Dedifferentiated amniotic fluid mesenchymal stem cell (primary cell): ENCODE results near the gene TATDN2.
"Not testable (repeated sequence)": the region's sequence is repeated elsewhere in the genome, so short reads cannot be mapped to it uniquely, and the experiment has no call there.

Experiments used
- DNase-seq: peaks from one replicate; pipeline ENCODE4 v3.0.0-alpha.2; 2016; ENCODE audit errors: extremely low spot score

Gene TATDN2

DNA sequence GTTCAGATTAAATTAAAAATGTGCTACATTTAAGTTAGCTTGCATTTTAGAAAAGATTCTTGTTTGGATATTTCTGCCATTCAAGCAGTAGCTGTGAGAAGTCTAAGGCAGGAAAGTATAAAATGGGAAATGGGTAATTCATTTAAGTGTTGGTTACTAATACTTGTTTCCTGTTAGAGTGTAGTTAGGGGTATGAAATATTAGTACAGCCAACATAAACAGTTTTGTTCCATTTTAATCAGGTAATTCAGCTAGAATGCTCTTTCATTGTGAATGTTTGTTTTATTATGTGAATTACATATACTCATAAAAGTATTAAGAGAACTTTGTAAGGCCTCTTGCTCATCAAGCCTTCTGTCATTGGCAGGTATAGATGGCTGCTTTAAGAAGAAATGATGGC is 19.9 kb downstream of the TATDN2 start:
- DNase-seq = no peak

DNA sequence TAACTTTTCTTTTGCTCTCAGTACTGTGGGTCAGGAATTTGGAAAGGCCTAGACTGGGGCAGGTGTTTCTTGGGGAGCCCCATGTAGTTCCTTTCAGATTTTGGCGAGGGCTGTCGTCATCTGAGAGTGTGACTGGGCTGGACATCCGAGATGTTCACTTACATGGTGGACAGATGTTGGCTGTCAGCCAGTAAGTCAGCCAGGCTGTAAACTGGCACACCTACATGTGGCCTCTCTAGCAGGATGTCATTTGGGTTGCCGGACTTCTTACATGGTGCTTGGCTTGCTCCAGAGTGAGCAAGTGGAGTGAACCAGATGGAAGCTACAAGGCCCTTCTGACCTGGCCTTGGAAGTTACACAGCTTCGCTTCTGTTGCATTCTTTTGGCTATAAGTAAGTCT is 20.7 kb downstream of the TATDN2 start:
- no peak for DNase-seq

DNA sequence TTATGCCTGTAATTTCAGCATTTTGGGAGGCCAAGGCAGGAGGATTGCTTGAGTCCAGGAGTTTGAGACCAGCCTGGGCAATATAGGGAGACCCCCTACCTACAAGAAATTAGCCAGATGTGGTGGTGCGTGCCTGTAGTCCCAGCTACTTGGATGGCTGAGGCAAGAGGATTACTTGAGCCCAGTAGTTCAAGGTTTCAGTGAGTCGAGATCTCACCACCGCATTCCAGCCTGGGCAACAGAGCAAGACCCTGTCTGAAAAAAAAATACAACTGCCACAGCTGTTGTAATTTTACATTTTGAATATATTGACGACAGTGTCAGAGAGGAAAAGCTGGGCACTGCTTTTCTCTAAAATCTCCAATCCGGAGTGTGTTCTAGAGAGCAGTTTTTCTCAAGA is 21.2 kb downstream of the TATDN2 start:
- DNase-seq = no peak

DNA sequence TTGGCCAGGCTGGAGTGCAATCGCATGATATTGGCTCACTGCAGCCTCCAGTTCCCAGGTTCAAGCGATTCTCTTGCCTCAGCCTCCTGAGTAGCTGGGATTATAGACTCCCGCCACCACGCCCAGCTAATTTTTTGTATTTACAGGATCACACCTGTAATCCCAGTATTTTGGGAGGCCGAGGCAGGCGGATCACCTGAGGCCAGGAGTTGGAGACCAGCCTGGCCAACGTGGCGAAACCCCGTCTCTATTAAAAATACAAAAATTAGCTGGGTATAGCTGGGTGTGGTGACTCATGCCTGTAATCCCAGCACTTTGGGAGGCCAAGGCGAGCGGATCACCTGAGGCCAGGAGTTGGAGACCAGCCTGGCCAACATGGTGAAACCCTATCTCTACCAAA is 24.2 kb downstream of the TATDN2 start:
- DNase-seq = not testable (repeated sequence)

DNA sequence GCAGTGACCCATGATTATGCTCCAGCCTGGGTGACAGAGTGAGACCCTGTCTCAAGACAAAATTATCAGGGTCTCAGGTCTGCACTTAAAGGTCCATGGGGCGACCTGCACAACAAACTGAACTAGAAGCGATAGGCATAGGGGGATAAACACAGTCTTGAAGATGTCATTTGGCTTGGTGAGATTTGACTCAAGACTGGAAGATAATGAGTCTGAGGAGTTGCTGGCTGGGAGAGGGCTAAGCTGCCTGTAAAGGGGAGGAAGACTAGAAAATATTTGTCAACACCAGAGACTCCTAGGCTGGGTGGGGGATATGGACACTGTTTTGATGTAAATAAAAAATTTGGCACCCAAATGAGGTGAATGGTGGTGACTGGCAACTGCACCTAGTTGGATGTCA is 24.7 kb downstream of the TATDN2 start:
- DNase-seq = no peak

DNA sequence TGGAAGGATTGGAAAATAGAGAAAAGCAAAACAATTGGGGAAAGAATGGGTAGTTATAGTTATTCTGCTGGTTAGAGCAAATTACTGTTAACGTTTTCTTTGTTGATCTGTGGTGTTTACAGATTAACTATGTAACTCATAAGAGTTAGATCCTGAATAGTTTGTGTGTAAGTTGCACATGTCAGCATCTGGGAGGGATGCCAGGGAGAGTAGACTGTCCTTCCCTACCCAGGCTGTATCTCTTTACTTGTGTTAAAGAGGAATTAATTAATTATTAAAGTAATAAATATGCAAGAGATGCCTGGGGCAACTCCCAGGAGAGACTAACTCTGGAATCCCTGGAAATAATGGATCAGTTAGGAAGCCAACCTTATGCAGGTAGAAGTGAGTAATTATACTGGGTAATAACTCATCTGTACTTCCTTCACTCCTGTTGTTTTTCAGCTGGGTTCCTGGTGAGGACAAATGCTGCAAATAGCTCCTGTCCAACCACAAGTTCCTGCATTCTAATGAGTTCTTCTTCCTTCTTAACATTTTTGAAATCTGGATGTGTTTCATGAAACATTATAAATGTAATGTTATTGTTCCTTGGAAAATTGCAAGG is 25.5 kb downstream of the TATDN2 start:
- no peak for DNase-seq

DNA sequence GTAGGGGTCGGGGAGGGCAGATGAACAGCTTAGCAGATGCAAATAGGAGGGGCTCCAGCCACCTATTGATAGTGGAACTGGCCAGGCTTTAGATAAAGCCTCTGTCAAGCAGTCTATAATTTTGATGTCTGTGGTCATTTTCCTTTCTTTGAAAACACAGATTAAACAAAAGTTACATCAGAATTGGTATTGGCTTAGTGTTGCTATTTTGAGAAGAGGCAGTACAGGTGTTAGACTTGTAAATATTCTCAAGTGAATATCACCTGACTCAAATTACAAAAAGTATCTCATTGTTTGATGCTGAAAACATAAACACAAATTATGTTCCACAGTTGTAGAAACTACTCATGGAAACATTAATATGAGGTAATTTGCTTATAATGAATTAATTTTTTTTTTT is 26.3 kb downstream of the TATDN2 start:
- no peak for DNase-seq

DNA sequence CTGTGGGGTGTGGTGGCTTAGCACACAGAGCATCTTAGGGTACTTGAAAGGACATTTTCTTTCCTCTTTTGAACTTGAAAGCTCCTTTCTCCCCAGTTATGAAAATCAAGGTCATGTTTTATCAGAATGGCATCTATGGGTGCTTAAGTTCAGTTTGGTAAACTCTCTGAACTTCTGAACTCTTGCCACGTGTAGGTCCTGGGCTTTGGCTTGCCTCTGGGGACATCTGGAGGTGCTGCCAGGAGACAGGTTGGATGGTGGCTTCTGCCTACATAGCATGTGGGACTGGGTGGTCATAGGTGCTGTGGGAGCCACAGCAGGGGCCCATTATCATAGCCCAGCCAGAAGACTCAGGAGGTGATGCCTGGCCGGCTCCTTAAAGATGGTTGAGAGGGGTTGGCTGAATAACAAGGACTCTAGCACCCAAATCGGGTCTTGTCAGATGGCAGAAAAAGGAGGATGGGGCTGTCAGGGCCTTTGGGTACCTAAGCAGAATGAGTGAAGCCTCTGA is 28.9 kb downstream of the TATDN2 start:
- DNase-seq = no peak

DNA sequence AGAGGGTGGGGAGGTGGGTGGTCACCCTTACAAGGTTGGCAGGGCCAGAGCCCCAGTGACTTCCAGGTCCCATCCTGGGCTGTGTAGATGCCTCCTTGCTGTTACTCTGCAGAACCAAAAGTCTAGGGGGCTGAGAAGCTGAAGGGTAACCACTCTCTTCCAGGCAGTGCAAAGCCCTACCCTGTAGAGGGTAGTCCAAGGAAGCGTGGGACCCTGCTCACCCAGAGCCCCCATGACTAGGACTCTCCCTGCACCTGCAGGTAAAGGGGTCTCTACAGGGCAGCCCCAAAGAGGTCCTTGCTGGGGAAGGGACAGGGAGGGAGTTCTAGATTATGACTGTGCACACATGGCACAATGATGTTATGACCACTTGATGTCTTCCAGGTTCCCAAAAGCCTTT is 30.2 kb downstream of the TATDN2 start:
- DNase-seq = no peak

DNA sequence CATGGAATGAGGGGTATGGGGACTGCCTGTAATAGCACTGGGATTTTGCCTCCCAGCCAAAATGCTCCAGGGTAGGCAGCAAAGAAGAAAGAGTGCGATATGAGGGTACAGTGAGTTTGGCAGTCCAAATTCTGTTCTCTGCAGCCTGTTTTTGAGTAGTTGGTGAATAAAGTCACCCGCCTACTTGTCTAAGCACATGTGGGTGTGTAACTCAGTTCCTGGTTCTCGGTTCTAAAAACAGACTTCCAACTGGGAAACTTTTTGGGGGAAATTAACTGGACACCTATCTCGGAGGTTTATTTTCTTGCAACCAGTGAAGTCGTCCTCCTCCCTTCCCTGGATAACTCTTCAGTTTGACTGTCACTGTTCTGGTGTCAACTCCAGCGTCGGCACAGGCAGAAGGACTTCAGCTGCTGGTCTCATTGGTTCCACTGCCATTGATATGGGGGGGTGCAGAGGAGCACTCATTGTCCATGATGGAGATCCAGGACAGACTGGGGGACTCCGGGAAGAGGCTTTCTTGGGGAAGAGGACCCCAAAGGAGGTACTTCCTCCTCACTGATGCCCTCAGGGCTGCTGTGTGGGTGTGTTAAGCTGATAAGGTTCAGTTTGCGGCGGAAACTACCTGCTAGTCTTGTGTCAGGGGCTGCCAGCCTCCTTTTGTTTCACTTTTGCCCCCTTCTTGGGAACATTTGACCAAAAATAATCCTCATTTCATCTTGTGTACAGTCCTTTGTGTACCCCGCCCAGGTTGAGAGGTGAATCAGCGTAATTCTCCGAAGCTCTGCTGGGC is 31.3 kb downstream of the TATDN2 start:
- no peak for DNase-seq

DNA sequence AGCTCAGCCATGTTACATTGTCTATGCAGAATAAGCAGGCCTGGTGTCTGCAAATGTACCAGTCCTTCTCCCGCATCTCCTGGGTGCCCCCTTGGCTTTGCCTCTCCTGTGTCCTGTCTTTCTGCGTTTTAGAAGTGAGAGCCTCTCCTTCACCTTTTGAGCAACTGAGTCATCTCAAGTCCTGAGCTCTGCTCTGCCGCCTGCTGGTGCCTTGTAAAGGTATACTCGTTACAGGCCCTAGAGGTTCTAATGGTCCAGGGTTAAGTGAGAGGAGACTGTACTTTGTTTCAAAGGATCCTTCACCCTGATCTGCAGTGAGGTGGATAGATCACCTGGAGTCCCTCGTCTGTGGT is 31.9 kb downstream of the TATDN2 start:
- DNase-seq = no peak

DNA sequence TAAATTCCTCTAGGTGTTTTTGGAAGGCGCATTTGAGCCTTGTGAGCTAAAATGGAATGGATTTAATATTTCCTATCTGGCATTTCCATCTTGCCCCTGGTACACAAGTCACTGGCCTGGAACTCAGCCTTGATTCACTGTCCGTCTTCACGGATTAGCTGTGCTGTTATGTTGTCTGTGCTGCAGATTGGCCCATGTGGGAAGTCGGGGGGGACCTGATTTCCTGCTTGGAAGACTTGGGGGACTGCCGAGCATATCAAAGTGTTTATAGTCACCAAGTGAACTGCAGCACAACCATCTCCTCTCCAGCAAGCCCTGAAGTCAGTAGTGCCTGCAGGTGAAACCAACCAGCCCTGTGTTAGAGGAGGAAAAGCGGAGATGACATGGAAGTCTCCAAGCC is 32.3 kb downstream of the TATDN2 start:
- DNase-seq = no peak

DNA sequence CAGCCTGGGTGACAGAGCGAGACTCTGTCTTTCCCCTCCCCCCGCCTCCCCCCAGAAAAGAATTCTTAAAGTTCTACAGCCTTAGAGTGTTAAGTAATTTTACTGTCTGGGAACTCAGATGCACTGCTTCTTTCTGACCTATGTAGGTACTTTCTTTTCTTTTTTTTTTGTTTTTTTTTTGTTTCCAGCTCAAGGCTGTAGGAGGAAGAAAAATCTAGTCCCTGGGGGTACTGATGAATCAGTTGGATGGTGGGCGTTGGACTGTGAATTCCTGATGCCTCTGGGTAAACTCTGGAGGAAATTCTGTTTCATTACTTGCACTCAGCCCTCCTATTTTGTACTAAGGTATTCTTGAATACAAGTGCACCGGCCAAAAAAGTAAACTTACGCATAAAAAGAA is 33.7 kb downstream of the TATDN2 start:
- no peak for DNase-seq

DNA sequence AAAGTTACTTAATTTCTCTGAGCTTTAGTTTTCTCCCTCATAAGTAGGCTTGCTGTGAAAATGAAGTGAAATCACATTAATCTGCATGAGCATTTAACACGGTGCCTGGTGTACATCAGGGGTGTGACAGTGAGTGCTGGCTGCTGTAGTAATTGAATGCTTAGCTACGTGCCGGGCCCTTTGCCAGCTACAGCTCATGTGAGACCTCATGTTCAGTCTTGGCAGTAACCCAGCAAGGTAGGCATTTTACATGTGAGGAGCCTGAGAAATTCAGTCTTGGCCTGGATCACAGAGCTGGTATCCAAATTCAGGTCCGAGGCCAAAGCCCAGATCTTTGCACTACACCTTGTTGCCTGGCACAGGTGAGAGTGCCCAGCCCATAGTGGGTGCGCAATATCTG is 35.4 kb downstream of the TATDN2 start:
- no peak for DNase-seq

DNA sequence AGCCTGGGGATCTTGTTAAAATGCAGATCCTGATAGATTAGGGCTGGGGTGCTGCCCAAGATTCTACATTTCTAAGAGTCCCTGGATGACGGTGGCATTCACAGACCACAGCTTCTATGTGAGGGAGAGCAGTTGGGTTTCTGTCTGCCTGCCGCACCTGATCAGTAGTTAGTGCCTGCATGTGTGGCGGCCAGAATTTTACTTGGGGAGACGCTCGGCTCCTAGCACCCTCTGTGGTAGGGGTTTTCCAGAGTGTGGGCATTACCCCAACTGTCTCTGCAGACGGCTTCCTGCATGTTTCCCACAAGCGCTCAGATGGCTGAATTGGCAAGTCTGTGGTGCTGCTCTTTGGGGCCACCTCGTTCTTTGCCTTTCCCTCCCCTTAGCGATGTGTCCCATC is 36.2 kb downstream of the TATDN2 start:
- DNase-seq = no peak

DNA sequence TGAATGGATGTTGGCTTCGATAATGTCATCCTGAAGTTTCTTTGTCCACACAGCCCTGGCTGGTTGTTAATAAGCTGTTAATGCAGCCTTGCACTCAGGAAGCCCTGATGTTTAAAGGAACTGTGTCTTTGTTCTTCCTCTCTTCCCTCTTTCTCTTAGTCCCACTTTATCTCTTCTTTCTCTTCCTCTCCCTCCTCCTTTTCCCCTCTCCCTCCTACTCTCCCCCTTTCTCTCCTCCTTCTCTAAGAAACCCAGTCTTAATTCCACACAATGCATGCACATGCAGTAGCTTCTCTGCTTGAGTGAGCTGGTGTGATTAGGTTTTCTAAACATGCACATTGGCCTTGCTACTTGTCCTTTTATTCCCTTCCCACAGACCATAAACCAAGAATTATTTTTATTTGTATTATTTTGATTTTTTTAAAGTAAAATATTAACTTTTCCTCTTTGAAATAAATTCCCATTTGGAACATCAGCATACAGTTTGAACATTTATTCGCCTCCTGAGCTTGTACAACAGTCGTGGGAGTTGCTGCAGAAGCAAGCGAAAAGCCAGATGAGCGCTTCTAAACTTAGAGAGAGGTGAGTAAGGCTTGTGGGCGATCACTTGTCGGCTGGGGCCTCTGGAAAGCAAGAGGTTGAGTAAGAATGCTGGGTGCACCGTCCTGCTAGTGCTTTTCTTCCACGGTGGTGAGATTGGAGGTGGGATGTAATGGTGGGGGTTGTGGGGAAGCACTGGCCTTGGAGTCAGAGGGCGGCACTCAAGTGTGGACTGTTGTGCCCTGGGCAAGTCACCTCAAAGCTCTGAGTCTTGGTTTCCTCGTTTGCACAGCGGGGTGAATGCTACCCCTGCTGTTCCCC is 37.2 kb downstream of the TATDN2 start:
- DNase-seq = no peak

DNA sequence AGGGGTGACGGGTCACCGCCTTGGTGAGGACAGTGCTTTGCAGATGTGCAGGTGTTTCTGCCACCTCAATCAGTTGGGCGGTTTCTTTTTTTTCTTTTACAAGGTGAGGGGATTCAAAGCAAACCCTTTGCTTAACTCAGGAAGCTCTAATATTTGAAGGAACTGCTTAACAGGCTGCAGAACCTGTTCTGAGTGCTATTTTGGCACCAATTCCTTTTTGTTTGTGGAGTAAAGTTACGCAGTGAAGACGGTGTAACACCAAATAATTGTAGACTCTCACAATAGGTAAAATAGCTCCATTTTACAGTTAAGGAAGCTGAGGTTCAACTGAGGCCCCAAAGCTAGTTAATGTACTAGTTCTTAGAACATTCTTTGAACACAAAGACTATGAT is 37.9 kb downstream of the TATDN2 start:
- no peak for DNase-seq

DNA sequence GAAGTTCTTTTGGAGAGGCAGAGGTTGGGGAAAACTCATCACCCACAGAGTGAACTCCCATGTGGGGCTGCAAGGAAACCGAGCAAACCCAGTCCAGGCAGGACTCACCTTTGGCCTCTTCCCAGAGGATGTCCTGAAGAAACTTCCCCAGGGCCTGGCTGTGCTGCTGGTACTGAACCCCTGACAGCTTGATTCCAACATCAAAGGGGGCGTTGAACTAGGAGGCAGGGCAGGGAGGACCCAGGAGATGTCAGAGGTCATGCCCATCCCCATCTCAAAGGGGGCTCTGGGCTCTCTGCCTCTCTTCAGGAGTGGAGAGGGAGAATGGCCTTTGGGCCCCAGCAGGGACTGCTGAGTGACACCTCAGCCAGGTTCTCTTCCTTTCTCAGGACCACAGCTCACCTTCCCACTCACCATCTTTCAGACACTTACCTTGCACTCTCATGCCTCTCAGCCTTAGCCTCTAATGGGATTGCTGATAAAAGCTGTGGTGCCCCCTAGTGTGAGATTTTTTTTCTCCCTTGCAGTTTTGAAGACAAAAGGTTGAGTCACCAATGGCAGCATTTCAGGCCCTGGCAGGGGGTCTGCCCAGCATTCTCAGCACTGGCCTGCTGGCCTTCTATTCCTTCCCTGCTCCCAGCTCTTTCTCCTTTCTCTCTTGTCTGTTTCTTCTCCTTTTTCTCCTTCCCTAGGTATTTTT is 38.5 kb downstream of the TATDN2 start:
- peak; percentile 61 for DNase-seq

DNA sequence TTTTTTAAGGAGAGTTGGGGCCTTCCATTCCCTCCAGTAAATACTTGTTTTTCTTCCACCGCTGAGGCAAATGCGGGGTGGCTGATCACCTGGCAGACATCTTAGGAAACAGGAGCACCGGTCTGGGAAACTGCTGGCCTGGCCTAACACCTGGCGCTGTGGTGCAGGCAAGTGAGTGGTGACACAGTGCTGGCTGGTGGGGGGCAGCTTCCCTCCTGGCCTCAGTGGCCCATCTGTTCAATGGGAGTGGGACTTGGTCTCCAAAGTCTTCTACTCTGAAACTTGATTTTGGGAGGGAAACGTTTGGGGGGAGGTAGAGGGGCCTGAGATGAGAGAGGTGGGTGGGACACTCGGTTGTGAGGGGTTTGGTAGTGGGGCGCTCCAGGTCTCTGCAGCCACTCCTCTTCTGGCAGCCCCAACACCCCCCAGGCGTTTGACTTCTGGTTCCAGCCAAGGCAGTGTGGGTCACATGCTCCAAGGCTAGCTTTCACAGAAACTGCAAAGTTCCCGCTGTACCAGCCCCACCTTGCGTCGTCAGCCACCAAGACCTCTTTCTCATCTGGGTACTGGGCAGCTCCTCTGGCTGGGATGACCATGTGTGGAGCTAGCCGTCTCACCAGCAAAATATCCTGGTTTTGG is 39.8 kb downstream of the TATDN2 start:
- no peak for DNase-seq

DNA sequence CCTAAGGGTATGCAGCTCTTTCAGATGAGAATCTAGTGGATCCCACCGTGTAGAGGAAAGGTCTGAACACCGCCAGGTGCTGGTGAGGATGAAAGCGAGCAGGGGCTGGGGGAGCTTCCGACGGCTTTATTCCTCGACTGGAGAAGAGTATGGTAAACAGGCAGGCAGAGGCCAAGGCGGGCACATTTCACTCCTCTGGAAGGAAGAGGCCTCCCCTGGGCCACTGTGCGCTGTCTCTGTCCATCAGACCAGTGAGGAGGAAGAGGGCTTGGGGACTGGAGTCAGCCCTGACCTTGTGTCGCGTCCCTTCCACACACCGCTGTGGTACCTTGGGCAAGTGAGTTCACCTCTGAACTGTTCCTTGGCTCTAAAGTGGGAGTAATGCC is 40.3 kb downstream of the TATDN2 start:
- no peak for DNase-seq

DNA sequence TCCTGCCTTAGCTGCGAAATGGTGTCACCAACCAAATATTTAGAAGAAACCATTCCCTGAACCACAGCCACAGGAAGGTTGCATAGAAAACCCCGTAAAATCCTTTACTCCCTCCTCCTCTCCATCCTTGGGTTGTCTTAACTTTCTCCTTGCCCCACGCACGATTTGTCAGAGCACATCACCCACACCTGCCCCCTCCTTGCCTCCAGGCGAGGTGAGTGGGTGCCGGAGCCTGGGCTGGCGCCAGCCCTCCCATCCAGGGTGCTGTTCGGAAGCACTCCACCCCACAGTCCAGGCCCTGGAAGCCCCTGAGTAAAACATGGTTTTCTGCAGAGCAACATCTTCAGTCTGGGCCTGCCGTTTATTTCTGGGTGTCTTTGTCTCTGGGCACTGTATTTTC is 40.8 kb downstream of the TATDN2 start:
- DNase-seq = no peak
